Glutamatergic neuron (in vitro differentiated cells): ENCODE results near the gene ST6GALNAC3. TPM values are rescaled to one million over a fixed set of nuclear protein-coding genes. Genes with fewer than 3 reads are reported as not detected.

Experiments
- DNase-seq: peaks from one replicate; pipeline ENCODE4 v3.0.0; 2022
- H3K27ac Mint-ChIP-seq: one replicate; pipeline ENCODE4 v1.8.0; 2020; ENCODE audit warnings: mild to moderate bottlenecking, mixed read lengths, inconsistent platforms; ENCODE audit not compliant: unreplicated experiment
- H3K27me3 Mint-ChIP-seq: one replicate; pipeline ENCODE4 v1.8.0; 2020; ENCODE audit warnings: mild to moderate bottlenecking, moderate library complexity, mixed read lengths, inconsistent platforms; ENCODE audit not compliant: unreplicated experiment
- H3K36me3 Mint-ChIP-seq: one replicate; pipeline ENCODE4 v1.8.0; 2020; ENCODE audit warnings: mild to moderate bottlenecking, mixed read lengths, inconsistent platforms; ENCODE audit not compliant: unreplicated experiment
- H3K4me1 Mint-ChIP-seq: one replicate; pipeline ENCODE4 v1.8.0; 2020; ENCODE audit warnings: mild to moderate bottlenecking, low read depth, mixed read lengths, inconsistent platforms; ENCODE audit not compliant: unreplicated experiment
- H3K4me3 Mint-ChIP-seq: one replicate; pipeline ENCODE4 v1.8.0; 2020; ENCODE audit warnings: mild to moderate bottlenecking, mixed read lengths, inconsistent platforms; ENCODE audit not compliant: unreplicated experiment
- H3K9me3 Mint-ChIP-seq: one replicate; pipeline ENCODE4 v1.8.0; 2020; ENCODE audit warnings: mild to moderate bottlenecking, moderate library complexity, mixed read lengths, inconsistent platforms; ENCODE audit not compliant: unreplicated experiment
- total RNA-seq: library from RNA; stranded (reverse); fragmentation: NEBNext Ultra II Directional; extraction: Animal tissue kit (Norgen Biotek cat#: 25700); gene quantifications from one replicate; pipeline ENCODE4 v1.2.1, GENCODE V29; 2021; ENCODE audit not compliant: unreplicated experiment
- TF ChIP-seq, protein P1 (sequence below): fragments of 200-600 bp; sonication (generic); IDR thresholded peaks from one replicate; pipeline ENCODE4 v1.5.0; 2021; ENCODE audit not compliant: partially characterized antibody, unreplicated experiment

The ST6GALNAC3 gene
- total RNA-seq, 1 donor from 2014 or later, result 6.5 TPM

DNA sequence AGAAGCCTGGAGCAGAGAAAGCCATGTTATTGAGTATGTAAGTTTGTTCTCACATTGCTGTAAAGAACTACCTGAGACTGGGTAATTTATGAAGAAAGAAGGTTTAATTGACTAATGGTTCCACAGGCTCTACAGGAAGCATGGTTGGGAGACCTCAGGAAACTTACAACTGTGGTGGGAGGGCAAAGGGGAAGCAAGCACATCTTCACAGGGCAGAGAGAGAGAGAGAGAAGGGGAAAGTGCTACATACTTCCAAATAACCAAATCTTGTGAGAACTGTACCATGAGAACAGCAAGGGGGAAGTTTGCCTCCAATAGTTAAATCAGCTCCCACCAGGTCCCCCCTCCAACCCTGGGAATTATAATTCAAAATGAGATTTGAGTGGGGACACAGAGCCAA is 302.7 kb downstream of the ST6GALNAC3 start:
- Mint-ChIP-seq H3K9me3 (no peaks in the 10 kb centered on the region), H3K4me1 (peaks cover 5% of the 10 kb centered on the region), H3K27me3 (no peaks in the 10 kb centered on the region), H3K36me3 (no peaks in the 10 kb centered on the region), H3K27ac (no peak overlapping the region), H3K4me3 (no peak overlapping the region)
- TF ChIP-seq, protein P1, sequence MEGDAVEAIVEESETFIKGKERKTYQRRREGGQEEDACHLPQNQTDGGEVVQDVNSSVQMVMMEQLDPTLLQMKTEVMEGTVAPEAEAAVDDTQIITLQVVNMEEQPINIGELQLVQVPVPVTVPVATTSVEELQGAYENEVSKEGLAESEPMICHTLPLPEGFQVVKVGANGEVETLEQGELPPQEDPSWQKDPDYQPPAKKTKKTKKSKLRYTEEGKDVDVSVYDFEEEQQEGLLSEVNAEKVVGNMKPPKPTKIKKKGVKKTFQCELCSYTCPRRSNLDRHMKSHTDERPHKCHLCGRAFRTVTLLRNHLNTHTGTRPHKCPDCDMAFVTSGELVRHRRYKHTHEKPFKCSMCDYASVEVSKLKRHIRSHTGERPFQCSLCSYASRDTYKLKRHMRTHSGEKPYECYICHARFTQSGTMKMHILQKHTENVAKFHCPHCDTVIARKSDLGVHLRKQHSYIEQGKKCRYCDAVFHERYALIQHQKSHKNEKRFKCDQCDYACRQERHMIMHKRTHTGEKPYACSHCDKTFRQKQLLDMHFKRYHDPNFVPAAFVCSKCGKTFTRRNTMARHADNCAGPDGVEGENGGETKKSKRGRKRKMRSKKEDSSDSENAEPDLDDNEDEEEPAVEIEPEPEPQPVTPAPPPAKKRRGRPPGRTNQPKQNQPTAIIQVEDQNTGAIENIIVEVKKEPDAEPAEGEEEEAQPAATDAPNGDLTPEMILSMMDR, result no peak
- DNase-seq, result no peak

GRCh38 chr1:76379506-76379905 is 305.0 kb downstream of the ST6GALNAC3 start:
- H3K4me3 Mint-ChIP-seq, result no peak overlapping the region
- no peaks in the 10 kb centered on the region for H3K9me3 Mint-ChIP-seq
- TF ChIP-seq, protein P1, result no peak
- H3K27me3 Mint-ChIP-seq, result no peaks in the 10 kb centered on the region
- no peak for DNase-seq
- no peaks in the 10 kb centered on the region for H3K36me3 Mint-ChIP-seq
- H3K27ac Mint-ChIP-seq, result no peak overlapping the region
- peaks cover 5% of the 10 kb centered on the region for H3K4me1 Mint-ChIP-seq

DNA sequence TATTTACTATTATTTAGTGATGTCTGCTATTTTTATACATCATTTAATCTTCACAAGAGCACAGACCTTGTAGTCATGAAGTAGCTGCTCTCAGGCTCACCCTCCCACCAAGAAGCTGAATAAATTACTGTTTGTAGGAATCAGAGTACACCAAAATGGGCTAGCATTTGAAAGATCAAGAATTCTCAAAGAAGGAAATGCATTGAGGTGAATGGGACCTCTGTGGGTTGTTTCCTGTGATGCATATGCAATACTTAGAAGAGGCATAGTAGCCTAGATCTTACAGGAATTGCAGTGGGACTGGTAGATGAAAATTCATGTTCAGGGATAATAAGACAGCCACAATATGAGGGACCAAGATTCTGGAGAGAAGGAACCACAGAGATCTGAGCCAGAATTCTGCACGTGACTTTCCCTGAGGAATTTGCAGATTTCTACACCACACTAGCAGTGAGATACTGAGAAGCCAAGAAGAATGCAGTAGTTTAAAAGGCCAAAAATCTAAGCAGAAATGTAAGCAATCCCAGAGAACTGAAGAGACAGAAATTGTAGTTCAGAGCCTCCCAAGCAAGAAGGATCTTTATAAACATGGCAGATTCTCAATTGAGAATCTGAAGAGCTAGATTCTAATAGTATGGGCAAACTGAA is 307.0 kb downstream of the ST6GALNAC3 start:
- Mint-ChIP-seq H3K27me3 (no peaks in the 10 kb centered on the region), H3K27ac (no peak overlapping the region), H3K4me1 (peaks cover 5% of the 10 kb centered on the region), H3K36me3 (no peaks in the 10 kb centered on the region), H3K9me3 (no peaks in the 10 kb centered on the region), H3K4me3 (no peak overlapping the region)
- no peak for DNase-seq
- TF ChIP-seq, protein P1, result no peak

DNA sequence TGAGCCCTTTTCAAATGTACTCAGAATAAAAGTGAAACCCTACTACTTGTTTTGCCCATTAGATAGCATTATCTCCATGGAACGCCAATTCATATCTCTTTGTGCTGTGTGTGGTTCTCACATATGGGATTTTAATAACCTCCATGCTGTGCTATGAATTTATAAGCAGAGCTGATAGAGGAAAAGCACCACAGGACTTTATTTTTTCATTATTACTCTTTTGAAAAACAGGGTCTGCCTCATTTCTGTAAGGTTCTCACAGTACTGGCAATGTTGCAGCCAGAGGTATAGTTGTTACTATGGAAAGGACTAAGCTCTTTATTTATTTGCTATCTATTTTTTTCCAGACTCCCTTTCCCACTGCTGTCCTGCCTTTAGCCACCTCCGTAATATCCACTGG is 313.7 kb downstream of the ST6GALNAC3 start:
- no peaks in the 10 kb centered on the region for H3K36me3 Mint-ChIP-seq
- H3K27me3 Mint-ChIP-seq, result no peaks in the 10 kb centered on the region

DNA sequence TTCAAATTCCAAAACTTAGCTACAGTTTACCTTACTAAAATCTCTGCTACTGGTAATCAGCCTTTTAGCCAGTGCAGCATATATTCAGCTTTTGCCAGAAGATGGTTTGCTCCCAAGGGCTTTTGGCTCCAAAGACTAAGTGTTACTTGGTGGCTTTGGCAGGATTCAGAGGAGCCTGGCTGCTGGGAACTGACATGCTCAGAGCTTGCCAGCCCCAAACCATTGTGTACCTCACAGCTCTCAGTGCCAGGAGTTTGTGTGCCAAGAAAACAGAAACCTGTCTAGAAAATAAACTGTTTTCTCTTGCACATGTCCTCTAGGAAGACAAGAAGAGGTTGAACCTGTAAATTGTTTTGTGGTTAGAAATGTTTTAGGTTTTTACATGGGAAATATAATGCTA is 315.9 kb downstream of the ST6GALNAC3 start:
- no peaks in the 10 kb centered on the region for H3K4me1 Mint-ChIP-seq
- H3K27ac Mint-ChIP-seq, result no peak overlapping the region
- TF ChIP-seq, protein P1, result no peak
- H3K27me3 Mint-ChIP-seq, result no peaks in the 10 kb centered on the region
- H3K36me3 Mint-ChIP-seq, result no peaks in the 10 kb centered on the region
- H3K9me3 Mint-ChIP-seq, result no peaks in the 10 kb centered on the region
- DNase-seq, result no peak
- H3K4me3 Mint-ChIP-seq, result no peak overlapping the region

More for the DNA sequence above, 313.7 kb downstream of the ST6GALNAC3 start:
- Mint-ChIP-seq H3K27ac (no peak overlapping the region), H3K9me3 (no peaks in the 10 kb centered on the region), H3K4me3 (no peak overlapping the region), H3K4me1 (no peaks in the 10 kb centered on the region)
- DNase-seq, result no peak
- TF ChIP-seq, protein P1, result no peak
